Measurements from ENCODE around the gene SOCS6. TPM values are rescaled to one million over a fixed set of nuclear protein-coding genes. Genes with fewer than 3 reads are reported as not detected.

The SOCS6 gene
- total RNA-seq, 1 donor from 2014 or later: 20.2 TPM

- intact Hi-C loops (cut with micrococcal nuclease): no loop called here
- H3K36me3 ChIP-seq: no peaks in the 10 kb centered on the region
- H3K27me3 ChIP-seq (ENCODE audit: low read depth): no peaks in the 10 kb centered on the region
Measured at GRCh38 chr18:70314151-70314782, 25.4 kb downstream of the SOCS6 start.

DNA sequence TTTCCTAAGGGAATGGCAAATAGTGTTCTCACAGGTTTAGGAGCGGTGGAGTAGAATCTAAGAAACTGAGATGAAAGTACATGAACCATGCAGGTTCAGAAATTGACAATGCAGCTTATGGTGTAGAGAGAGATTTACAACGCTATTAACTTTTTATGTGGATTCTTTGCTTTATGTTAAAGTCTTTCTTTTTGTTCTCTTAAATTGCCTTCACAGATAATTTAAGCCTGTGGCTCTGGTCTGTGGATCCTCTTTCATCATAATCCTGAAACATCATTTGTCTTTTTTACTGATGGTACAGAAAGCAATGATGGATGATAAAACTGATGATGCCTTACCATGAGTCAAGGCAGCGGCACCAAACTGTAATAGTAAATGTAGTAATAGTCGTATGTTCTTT is 30.3 kb downstream of the SOCS6 start:
- no peak overlapping the region for H3K27ac ChIP-seq (replicated peaks)
- no peaks in the 10 kb centered on the region for H3K36me3 ChIP-seq
- H3K9me3 ChIP-seq (replicated peaks): no peaks in the 10 kb centered on the region
- TF ChIP-seq, protein P1, sequence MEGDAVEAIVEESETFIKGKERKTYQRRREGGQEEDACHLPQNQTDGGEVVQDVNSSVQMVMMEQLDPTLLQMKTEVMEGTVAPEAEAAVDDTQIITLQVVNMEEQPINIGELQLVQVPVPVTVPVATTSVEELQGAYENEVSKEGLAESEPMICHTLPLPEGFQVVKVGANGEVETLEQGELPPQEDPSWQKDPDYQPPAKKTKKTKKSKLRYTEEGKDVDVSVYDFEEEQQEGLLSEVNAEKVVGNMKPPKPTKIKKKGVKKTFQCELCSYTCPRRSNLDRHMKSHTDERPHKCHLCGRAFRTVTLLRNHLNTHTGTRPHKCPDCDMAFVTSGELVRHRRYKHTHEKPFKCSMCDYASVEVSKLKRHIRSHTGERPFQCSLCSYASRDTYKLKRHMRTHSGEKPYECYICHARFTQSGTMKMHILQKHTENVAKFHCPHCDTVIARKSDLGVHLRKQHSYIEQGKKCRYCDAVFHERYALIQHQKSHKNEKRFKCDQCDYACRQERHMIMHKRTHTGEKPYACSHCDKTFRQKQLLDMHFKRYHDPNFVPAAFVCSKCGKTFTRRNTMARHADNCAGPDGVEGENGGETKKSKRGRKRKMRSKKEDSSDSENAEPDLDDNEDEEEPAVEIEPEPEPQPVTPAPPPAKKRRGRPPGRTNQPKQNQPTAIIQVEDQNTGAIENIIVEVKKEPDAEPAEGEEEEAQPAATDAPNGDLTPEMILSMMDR (IDR thresholded peaks at IDR 0.05; ENCODE audit: borderline replicate concordance): no peak
- H3K27me3 ChIP-seq (ENCODE audit: low read depth): no peaks in the 10 kb centered on the region
- H3K4me1 ChIP-seq: peaks cover 22% of the 10 kb centered on the region
- DNase-seq: no peak
- intact Hi-C loops (cut with micrococcal nuclease): no loop called here
- H3K4me3 ChIP-seq: no peak overlapping the region

More at GRCh38 chr18:70314151-70314782, 25.4 kb downstream of the SOCS6 start:
- TF ChIP-seq, protein P1 (IDR thresholded peaks at IDR 0.05; ENCODE audit: borderline replicate concordance): no peak
- Histone ChIP-seq H3K4me3 (no peak overlapping the region), H3K27ac (replicated peaks) (no peak overlapping the region), H3K9me3 (replicated peaks) (no peaks in the 10 kb centered on the region), H3K4me1 (peaks cover 27% of the 10 kb centered on the region)
- DNase-seq: no peak

GRCh38 chr18:70321616-70322015 is 32.8 kb downstream of the SOCS6 start:
- H3K36me3 ChIP-seq: peaks cover 21% of the 10 kb centered on the region
- no peak for DNase-seq
- no peaks in the 10 kb centered on the region for H3K27me3 ChIP-seq (ENCODE audit: low read depth)
- TF ChIP-seq, protein P1 (IDR thresholded peaks at IDR 0.05; ENCODE audit: borderline replicate concordance): no peak
- intact Hi-C loops (cut with micrococcal nuclease): no loop called here
- peaks cover 22% of the 10 kb centered on the region for H3K4me1 ChIP-seq
- H3K9me3 ChIP-seq (replicated peaks): no peaks in the 10 kb centered on the region
- H3K27ac ChIP-seq (replicated peaks): no peak overlapping the region
- H3K4me3 ChIP-seq: no peak overlapping the region

DNA sequence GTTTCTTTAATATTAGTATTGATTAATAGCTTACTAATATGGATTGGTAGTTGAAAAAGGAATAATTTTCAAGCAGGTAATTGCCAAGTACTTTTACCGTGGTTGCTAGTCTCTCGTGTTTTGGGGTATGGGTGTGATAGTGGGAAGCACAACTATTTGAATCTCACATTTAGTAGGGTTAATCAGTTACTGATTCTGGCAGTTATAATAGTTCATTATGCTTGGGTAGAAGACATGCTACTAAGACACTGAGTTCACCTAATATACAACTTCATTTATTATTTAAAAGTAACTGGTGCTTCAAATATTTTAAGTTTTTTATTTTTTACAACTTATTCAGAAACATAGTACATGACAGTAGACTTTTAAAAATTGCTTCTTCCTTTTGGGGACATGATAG is 33.5 kb downstream of the SOCS6 start:
- intact Hi-C loops (cut with micrococcal nuclease): no loop called here
- Histone ChIP-seq H3K4me3 (no peak overlapping the region), H3K27ac (replicated peaks) (no peak overlapping the region), H3K4me1 (peaks cover 22% of the 10 kb centered on the region), H3K9me3 (replicated peaks) (no peaks in the 10 kb centered on the region), H3K36me3 (peaks cover 22% of the 10 kb centered on the region), H3K27me3 (ENCODE audit: low read depth) (no peaks in the 10 kb centered on the region)
- TF ChIP-seq, protein P1 (IDR thresholded peaks at IDR 0.05; ENCODE audit: borderline replicate concordance): no peak
- DNase-seq: no peak

DNA sequence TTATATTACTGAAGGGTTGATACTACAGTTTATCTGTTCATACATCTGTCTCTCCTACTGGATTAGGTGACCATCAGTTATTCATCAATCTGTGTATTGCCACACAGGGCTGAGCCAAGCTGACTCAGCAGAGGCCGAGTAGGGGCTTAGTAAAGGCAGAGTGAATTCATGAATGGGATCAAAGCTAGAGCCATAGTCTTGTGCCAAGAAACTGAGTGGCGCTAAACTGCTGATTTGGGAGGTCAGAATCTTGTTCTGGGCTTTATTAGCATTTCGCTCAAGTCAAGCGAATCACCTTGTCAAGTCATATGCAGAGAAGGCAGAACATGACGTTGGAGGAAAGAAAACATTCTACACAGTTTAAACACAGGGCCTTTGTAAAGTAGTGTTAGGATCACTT is 34.1 kb downstream of the SOCS6 start:
- Histone ChIP-seq H3K27ac (replicated peaks) (no peak overlapping the region), H3K9me3 (replicated peaks) (no peaks in the 10 kb centered on the region), H3K4me1 (peaks cover 18% of the 10 kb centered on the region), H3K4me3 (no peak overlapping the region), H3K27me3 (ENCODE audit: low read depth) (no peaks in the 10 kb centered on the region), H3K36me3 (peaks cover 22% of the 10 kb centered on the region)
- intact Hi-C loops (cut with micrococcal nuclease): no loop called here
- TF ChIP-seq, protein P1 (IDR thresholded peaks at IDR 0.05; ENCODE audit: borderline replicate concordance): no peak
- DNase-seq: no peak

Measured in left ventricle myocardium inferior (tissue), 1 donor.